ENCODE results near the gene PRPF6. TPM values are rescaled to one million over a fixed set of nuclear protein-coding genes. Genes with fewer than 3 reads are reported as not detected.

PRPF6 gene
- total and polyA plus RNA-seq, 7 donors, result 23.4 to 59.9 (median 44.9) TPM

DNA sequence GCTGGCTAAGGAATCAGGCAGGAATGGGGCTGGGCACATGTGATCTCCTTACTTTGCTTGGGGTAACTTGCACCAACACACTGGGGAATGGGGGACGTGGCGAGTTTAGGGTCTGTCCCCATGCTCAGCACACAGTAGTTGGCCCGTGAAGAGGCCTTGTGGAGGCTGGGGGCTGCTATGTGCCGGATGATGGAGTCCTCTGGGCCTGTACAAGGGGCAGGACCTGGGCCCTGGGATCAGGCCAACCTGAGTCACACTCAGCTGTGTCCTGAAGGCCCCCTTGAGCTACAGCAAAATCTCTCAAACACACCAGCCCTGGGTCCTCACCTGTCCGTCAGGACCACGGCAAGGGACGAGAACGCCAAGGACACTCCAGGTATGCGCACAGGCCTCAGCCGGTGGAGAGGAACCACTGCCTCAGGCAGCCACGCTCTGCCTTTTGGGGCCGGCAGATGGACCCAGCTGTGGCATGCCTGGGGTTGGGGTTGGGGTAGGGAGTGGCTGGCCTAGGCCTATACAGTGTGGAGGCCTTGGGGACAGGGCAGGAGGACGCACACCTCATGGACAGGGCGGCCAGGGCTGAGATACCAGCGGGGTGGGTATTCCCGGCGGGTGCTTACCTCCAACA lies 35.8 kb upstream of the PRPF6 start:
- peaks cover 35 to 53% (median 52%) of the 10 kb centered on the region in 4 donors for H3K36me3 ChIP-seq

GRCh38 chr20:63945921-63946920 lies 34.7 kb upstream of the PRPF6 start:
- Histone ChIP-seq H3K4me3 (no peak overlapping the region), H3K36me3 (peaks cover 25 to 42% (median 42%) of the 10 kb centered on the region in 4 donors), H3K27me3 (no peaks in the 10 kb centered on the region), H3K4me1 (peaks cover 0 to 58% (median 42%) of the 10 kb centered on the region in 4 donors), H3K9me3 (no peaks in the 10 kb centered on the region), H3K27ac (no peak overlapping the region)
- intact Hi-C loops (cut with DNase I), result no loop called here
- WGBS, 2 donors, result 93 to 96% methylated on average over 39 of the region's 39 CpGs
- peak; percentile 64 for DNase-seq
- TF ChIP-seq, protein P1, sequence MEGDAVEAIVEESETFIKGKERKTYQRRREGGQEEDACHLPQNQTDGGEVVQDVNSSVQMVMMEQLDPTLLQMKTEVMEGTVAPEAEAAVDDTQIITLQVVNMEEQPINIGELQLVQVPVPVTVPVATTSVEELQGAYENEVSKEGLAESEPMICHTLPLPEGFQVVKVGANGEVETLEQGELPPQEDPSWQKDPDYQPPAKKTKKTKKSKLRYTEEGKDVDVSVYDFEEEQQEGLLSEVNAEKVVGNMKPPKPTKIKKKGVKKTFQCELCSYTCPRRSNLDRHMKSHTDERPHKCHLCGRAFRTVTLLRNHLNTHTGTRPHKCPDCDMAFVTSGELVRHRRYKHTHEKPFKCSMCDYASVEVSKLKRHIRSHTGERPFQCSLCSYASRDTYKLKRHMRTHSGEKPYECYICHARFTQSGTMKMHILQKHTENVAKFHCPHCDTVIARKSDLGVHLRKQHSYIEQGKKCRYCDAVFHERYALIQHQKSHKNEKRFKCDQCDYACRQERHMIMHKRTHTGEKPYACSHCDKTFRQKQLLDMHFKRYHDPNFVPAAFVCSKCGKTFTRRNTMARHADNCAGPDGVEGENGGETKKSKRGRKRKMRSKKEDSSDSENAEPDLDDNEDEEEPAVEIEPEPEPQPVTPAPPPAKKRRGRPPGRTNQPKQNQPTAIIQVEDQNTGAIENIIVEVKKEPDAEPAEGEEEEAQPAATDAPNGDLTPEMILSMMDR (IDR thresholded peaks at IDR 0.05), result no peak
- TF ChIP-seq EP300 (IDR thresholded peaks at IDR 0.05), result no peak
- TF ChIP-seq POLR2AphosphoS5 (IDR thresholded peaks at IDR 0.05), result no peak
- no peak for TF ChIP-seq POLR2A (IDR thresholded peaks at IDR 0.05)

More for the DNA sequence above, 35.8 kb upstream of the PRPF6 start:
- DNase-seq, result peak; percentile 63
- H3K27me3 ChIP-seq, result no peaks in the 10 kb centered on the region
- TF ChIP-seq POLR2AphosphoS5 (IDR thresholded peaks at IDR 0.05) (no peak), EP300 (IDR thresholded peaks at IDR 0.05) (no peak), POLR2A (IDR thresholded peaks at IDR 0.05) (no peak)
- TF ChIP-seq, protein P1 (IDR thresholded peaks at IDR 0.05), result no peak
- H3K27ac ChIP-seq, result no peak overlapping the region
- peaks cover 0 to 47% (median 32%) of the 10 kb centered on the region in 4 donors for H3K4me1 ChIP-seq
- intact Hi-C loops (cut with DNase I), result no loop called here
- 89 to 94% methylated on average over 17 of the region's 17 CpGs for WGBS, 2 donors
- no peak overlapping the region for H3K4me3 ChIP-seq
- H3K9me3 ChIP-seq, result no peaks in the 10 kb centered on the region

- H3K4me1 ChIP-seq, result peaks cover 0 to 67% (median 51%) of the 10 kb centered on the region in 4 donors
- H3K9me3 ChIP-seq, result no peaks in the 10 kb centered on the region
- whole genome bisulfite sequencing, 2 donors, result 79 to 83% methylated on average over 15 of the region's 15 CpGs
- intact Hi-C loops (cut with DNase I), result no loop called here
- H3K4me3 ChIP-seq, result no peak overlapping the region
- H3K36me3 ChIP-seq, result peaks cover 25 to 42% (median 40%) of the 10 kb centered on the region in 4 donors
- peak overlapping the region; percentile 86 to 97 (median 89) for H3K27ac ChIP-seq
- TF ChIP-seq EP300 (IDR thresholded peaks at IDR 0.05), result no peak
- TF ChIP-seq, protein P1 (IDR thresholded peaks at IDR 0.05), result no peak
- TF ChIP-seq POLR2A (IDR thresholded peaks at IDR 0.05), result no peak
- TF ChIP-seq POLR2AphosphoS5 (IDR thresholded peaks at IDR 0.05), result no peak
- H3K27me3 ChIP-seq, result no peaks in the 10 kb centered on the region
- peak; percentile 65 for DNase-seq
Measured at GRCh38 chr20:63946986-63947637, 33.8 kb upstream of the PRPF6 start.

DNA sequence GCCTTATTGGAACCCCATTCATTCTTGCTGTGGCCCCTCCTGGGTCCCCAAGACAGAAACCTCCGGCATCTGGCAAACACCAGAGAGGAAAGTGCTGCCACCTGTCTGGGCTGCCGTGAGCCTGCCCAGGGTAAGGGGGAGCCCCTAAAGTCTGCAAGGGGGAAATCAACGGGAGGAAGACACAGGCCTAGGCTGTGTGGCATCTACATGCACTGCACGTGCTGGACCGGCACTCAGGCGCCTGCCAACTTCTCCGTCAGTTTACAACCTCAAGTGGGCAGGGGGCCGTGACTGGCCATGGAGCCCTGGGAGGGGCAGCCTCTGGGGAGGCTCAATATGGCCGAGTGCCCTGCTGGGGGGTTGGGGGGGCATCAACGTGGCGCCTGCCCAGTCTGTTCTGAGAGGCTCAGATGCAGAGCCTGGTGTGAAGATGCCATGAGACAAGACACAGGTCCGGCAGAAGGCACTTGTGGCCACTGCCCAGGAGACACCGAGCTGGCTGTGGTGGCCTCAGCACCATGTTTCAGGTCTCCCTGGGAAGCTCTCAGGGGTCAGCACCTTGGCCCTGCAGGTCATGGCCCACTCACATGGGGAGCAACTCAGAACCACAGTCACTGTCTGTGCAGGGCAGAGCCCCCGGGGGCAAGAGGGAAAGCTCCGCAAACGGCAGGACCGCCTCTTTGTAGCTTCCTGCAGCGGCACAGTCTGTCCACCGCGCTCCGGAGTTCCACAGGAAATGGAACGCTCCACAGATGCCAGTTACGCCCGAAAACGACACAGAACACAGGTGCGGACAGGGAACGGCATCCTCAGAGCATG lies 33.1 kb upstream of the PRPF6 start:
- 48 to 49% methylated on average over 27 of the region's 27 CpGs for WGBS, 2 donors
- peaks cover 0 to 70% (median 59%) of the 10 kb centered on the region in 4 donors for H3K4me1 ChIP-seq
- peak overlapping the region; percentile 86 to 97 (median 89) for H3K27ac ChIP-seq
- peak; percentile 77 for DNase-seq
- H3K36me3 ChIP-seq, result peaks cover 19 to 37% (median 35%) of the 10 kb centered on the region in 4 donors
- H3K4me3 ChIP-seq, result no peak overlapping the region
- no peak for TF ChIP-seq POLR2A (IDR thresholded peaks at IDR 0.05)
- TF ChIP-seq, protein P1 (IDR thresholded peaks at IDR 0.05), result no peak
- peak in 1 of 4 donors; percentile 7 for TF ChIP-seq POLR2AphosphoS5 (IDR thresholded peaks at IDR 0.05)
- H3K9me3 ChIP-seq, result no peaks in the 10 kb centered on the region
- intact Hi-C loops (cut with DNase I), result no loop called here
- H3K27me3 ChIP-seq, result no peaks in the 10 kb centered on the region
